K562 (cell line): ENCODE data around the gene PBXIP1. TPM values are rescaled to one million over a fixed set of nuclear protein-coding genes. Genes with fewer than 3 reads are reported as not detected.
A peak's percentile ranks its signal among the peaks of the same experiment; 100 is the strongest.

ENCODE experiments used
- ATAC-seq: fragments of 200-7000 bp; cut with Tn5 transposase; 3 replicates; pipeline ENCODE4 v1.9.1; 2020; ENCODE audit warnings: moderate library complexity
- BruUV-seq: library from RNA; stranded (reverse); fragments of 400-500 nt; replicated peaks from 2 replicates; lab custom pipeline; 2021; lab: Mats Ljungman, UMichigan
- CTCF ChIA-PET: fragments of 300-600 bp; formaldehyde crosslinking; extraction: SDS; loops from one replicate; lab custom pipeline; 2021; ENCODE audit warnings: low intra/inter-chr PET ratio; lab: Yijun Ruan, JAX
- POLR2A ChIA-PET: fragments of 300-600, 350-650 bp; sonication (Branson Sonifier 250); formaldehyde crosslinking; extraction: SDS; loops from one replicate; lab custom pipeline; 2021; ENCODE audit warnings: antibody characterized with exemption, inconsistent platforms; lab: Yijun Ruan, JAX
- DNase-seq, 4 experiments: peaks; one replicate each; pipeline versions ENCODE4 v3.0.0 to v3.0.0-alpha.2; 2011 to 2018; ENCODE audit warnings: low spot score in 3 of 4, mixed read lengths in 3 of 4; ENCODE audit errors: extremely low read depth in 1 of 4
- FAIRE-seq: peaks from 2 replicates; lab custom pipeline; 2011; peaks lifted over from hg19 to GRCh38; lab: Jason Lieb, UNC
- H2AFZ ChIP-seq: 2 replicates; pipeline ENCODE4 v1.6.0; 2011; ENCODE audit warnings: low read depth, low read length, control low read depth, inconsistent platforms
- H3K27ac ChIP-seq: fragments of 200-600 bp; 3 replicates; pipeline ENCODE4 v1.8.0; 2011; ENCODE audit warnings: low read depth, mild to moderate bottlenecking, control low read depth, inconsistent platforms, low read length, moderate library complexity, mixed read lengths; ENCODE audit errors: extremely low read depth
- H3K27me3 ChIP-seq, 2 experiments: fragments of 300-600 bp in 1 of 2; 2 replicates in 1 of 2; 3 replicates in 1 of 2; pipeline versions ENCODE4 v1.6.0 to v1.8.0; 2011; ENCODE audit warnings: inconsistent platforms in 2 of 2, low read length in 2 of 2, mild to moderate bottlenecking in 1 of 2, mixed read lengths in 1 of 2, moderate library complexity in 1 of 2; ENCODE audit not compliant: control insufficient read depth in 2 of 2, insufficient read depth in 2 of 2
- H3K36me3 ChIP-seq: fragments of 300-600 bp; 3 replicates; pipeline ENCODE4 v1.8.0; 2011; ENCODE audit warnings: mild to moderate bottlenecking, low read length, inconsistent platforms; ENCODE audit not compliant: control insufficient read depth, insufficient read depth
- H3K4me1 ChIP-seq, 2 experiments: fragments of 200-600 bp in 1 of 2; replicated peaks in 1 of 2; 2 replicates in 1 of 2; 3 replicates in 1 of 2; pipeline versions ENCODE4 v1.5.1 to v1.8.0; 2011; ENCODE audit warnings: inconsistent platforms in 2 of 2, low read length in 2 of 2, mild to moderate bottlenecking in 1 of 2, mixed read lengths in 1 of 2, moderate library complexity in 1 of 2; ENCODE audit not compliant: control insufficient read depth in 2 of 2, insufficient read depth in 2 of 2
- H3K4me2 ChIP-seq: 2 replicates; pipeline ENCODE4 v1.6.1; 2011; ENCODE audit warnings: low read length, control low read depth, inconsistent platforms, mixed read lengths; ENCODE audit not compliant: insufficient read depth
- H3K4me3 ChIP-seq: fragments of 200-600 bp; sonication (generic), shearing (Covaris generic); 2 replicates; pipeline ENCODE4 v1.5.1; 2016; ENCODE audit warnings: control low read depth, inconsistent platforms
- H3K79me2 ChIP-seq: fragments of 200-600 bp; 3 replicates; pipeline ENCODE4 v1.8.0; 2011; ENCODE audit warnings: low read length, inconsistent platforms; ENCODE audit not compliant: control insufficient read depth, insufficient read depth
- H3K9ac ChIP-seq, 2 experiments: 2 replicates each; pipeline versions ENCODE4 v1.6.0 to v1.6.1; 2011; ENCODE audit warnings: low read depth in 2 of 2, low read length in 2 of 2, control low read depth in 1 of 2, inconsistent platforms in 1 of 2, mild to moderate bottlenecking in 1 of 2, mixed read lengths in 1 of 2; ENCODE audit not compliant: insufficient read depth in 1 of 2
- H3K9me1 ChIP-seq: one replicate; pipeline ENCODE4 v1.6.0; 2011; ENCODE audit warnings: inconsistent platforms, mild to moderate bottlenecking, low read length, moderate library complexity; ENCODE audit not compliant: control insufficient read depth, insufficient read depth
- H3K9me3 ChIP-seq: replicated peaks from 2 replicates; pipeline ENCODE4 v1.5.1; 2011; ENCODE audit warnings: low read depth, low read length, inconsistent platforms; ENCODE audit not compliant: control insufficient read depth, insufficient read depth
- H4K20me1 ChIP-seq: replicated peaks from 2 replicates; pipeline ENCODE4 v1.6.1; 2011; ENCODE audit warnings: low read length, inconsistent platforms, mixed read lengths; ENCODE audit not compliant: control insufficient read depth, insufficient read depth
- CHD4 ChIP-seq: fragments of 200-600 bp; sonication (generic); IDR thresholded peaks from 3 replicates; pipeline ENCODE4 v1.6.1; 2012; ENCODE audit warnings: low read depth, mild to moderate bottlenecking, mixed read lengths, low read length, inconsistent platforms; ENCODE audit not compliant: insufficient read depth, insufficient replicate concordance, poor library complexity, severe bottlenecking
- CXXC5 ChIP-seq: fragments of 250-450 bp; sonication (Bioruptor Pico); IDR thresholded peaks from 2 replicates; pipeline ENCODE4 v1.8.0; 2022; ENCODE audit warnings: inconsistent platforms, mild to moderate bottlenecking, moderate library complexity
- E2F3 ChIP-seq: fragments of 250-450 bp; sonication (Bioruptor Pico); IDR thresholded peaks from 2 replicates; pipeline ENCODE4 v1.4.0; 2020; ENCODE audit warnings: mild to moderate bottlenecking
- IRF1 ChIP-seq: sonication (generic); formaldehyde crosslinking; IDR thresholded peaks from 2 replicates; pipeline ENCODE4 v1.8.0; 2022; ENCODE audit warnings: missing genetic modification reagents, mild to moderate bottlenecking, borderline replicate concordance
- JUND ChIP-seq, 2 experiments: IDR thresholded peaks; 2 replicates in 1 of 2; 3 replicates in 1 of 2; pipeline ENCODE4 v1.6.1; 2011; ENCODE audit warnings: borderline replicate concordance in 2 of 2, low read depth in 2 of 2, low read length in 2 of 2, improper control_type of control experiment in 1 of 2, missing biosample characterization in 1 of 2, missing genetic modification characterization in 1 of 2, missing genetic modification reagents in 1 of 2
- MEIS2 ChIP-seq: fragments of 450-650 bp; IDR thresholded peaks from 2 replicates; pipeline ENCODE4 v1.6.1; 2014; ENCODE audit warnings: mild to moderate bottlenecking; ENCODE audit not compliant: partially characterized antibody
- MTA2 ChIP-seq: fragments of 450-650 bp; IDR thresholded peaks from 2 replicates; pipeline ENCODE4 v1.6.1; 2016; ENCODE audit warnings: low read depth
- NR2C1 ChIP-seq, 2 experiments: fragments of 450-650 bp; IDR thresholded peaks; 2 replicates each; pipeline ENCODE4 v1.6.1; 2017; ENCODE audit warnings: mild to moderate bottlenecking in 2 of 2, antibody characterized with exemption in 1 of 2, inconsistent platforms in 1 of 2, missing compliant biosample characterization in 1 of 2, missing genetic modification characterization in 1 of 2
- POLR2G ChIP-seq: fragments of 200-400 bp; formaldehyde crosslinking; IDR thresholded peaks from 2 replicates; pipeline ENCODE4 v1.6.1; 2017; ENCODE audit warnings: low read depth, mild to moderate bottlenecking, antibody characterized with exemption, low read length, moderate library complexity
- RFX5 ChIP-seq: IDR thresholded peaks from 2 replicates; pipeline ENCODE4 v1.6.1; 2011; ENCODE audit warnings: low read depth, mild to moderate bottlenecking, improper control_type of control experiment, low read length
- TRIM24 ChIP-seq, 2 experiments: fragments of 450-650 bp; IDR thresholded peaks; 2 replicates each; pipeline ENCODE4 v1.6.1; 2016
- ZBTB9 ChIP-seq: fragments of 450-650 bp; formaldehyde crosslinking; IDR thresholded peaks from 2 replicates; pipeline ENCODE4 v1.4.0; 2020; ENCODE audit warnings: mild to moderate bottlenecking, moderate library complexity
- ZNF143 ChIP-seq: sonication (generic); formaldehyde crosslinking; IDR thresholded peaks from 2 replicates; pipeline ENCODE4 v1.9.0; 2022; ENCODE audit warnings: mild to moderate bottlenecking, missing genetic modification reagents
- ZNF184 ChIP-seq: sonication (generic); formaldehyde crosslinking; IDR thresholded peaks from 2 replicates; pipeline ENCODE4 v1.5.0; 2020; ENCODE audit warnings: missing genetic modification reagents
- ZNF197 ChIP-seq: fragments of 200-800 bp; sonication (Bioruptor generic); IDR thresholded peaks from 2 replicates; pipeline ENCODE4 v1.6.1; 2016; ENCODE audit warnings: low read depth, missing genetic modification characterization, missing compliant biosample characterization
- ZNF232 ChIP-seq: sonication (generic); formaldehyde crosslinking; IDR thresholded peaks from 2 replicates; pipeline ENCODE4 v1.8.0; 2022; ENCODE audit warnings: mild to moderate bottlenecking, missing genetic modification reagents
- WGBS: fragments of 100-300 bp; shearing (Covaris generic); methylation state at CpG from one replicate; pipeline ENCODE4 v1.1.6; 2016; ENCODE audit warnings: low coverage, mixed read lengths; ENCODE audit not compliant: insufficient coverage; ENCODE audit errors: missing lambda C conversion rate; 5-methylcytosine and 5-hydroxymethylcytosine counted together
- in situ Hi-C: fragments of 300-500 bp; cut with MboI; formaldehyde crosslinking; loops from 4 replicates; pipeline ENCODE4 v1.15.0; 2018; ENCODE audit warnings: inconsistent platforms, mixed read lengths
- intact Hi-C: fragments of 100-400 bp; cut with micrococcal nuclease; formaldehyde crosslinking; loops from 2 replicates; pipeline ENCODE4 v1.14.2; 2022
- polyA plus RNA-seq, 8 experiments: library from polyadenylated mRNA; depleted of rRNA in 4 of 8; stranded (reverse) in 5 of 8; unstranded in 3 of 8; fragments of >200 nt; fragmentation: Nextera tagmentation in 2 of 8; fragmentation: Illumina TruSeq in 1 of 8; extraction: Ambion mirVana in 2 of 8; extraction: Trizol in 1 of 8; gene quantifications; 2 replicates each; pipeline versions ENCODE4 v1.2.1 to v1.2.3, GENCODE V29; 2011 to 2014; ENCODE audit warnings: inconsistent platforms in 1 of 8, missing spikeins in 1 of 8
- total RNA-seq, 7 experiments: library from RNA; depleted of rRNA in 6 of 7; stranded (reverse); fragments of >200 nt in 6 of 7; fragmentation: Illumina TruSeq in 2 of 7; extraction: Trizol in 2 of 7; gene quantifications; 2 replicates each; pipeline versions ENCODE4 v1.2.1 to v1.2.3, GENCODE V29; 2011 to 2021; ENCODE audit warnings: low replicate concordance in 1 of 7

PBXIP1 gene
- total and polyA plus RNA-seq, 9 of the 15 experiments (the other 6 are each of a cell fraction or from before 2014, with no cell fraction given) = 0.13 to 8.3 (median 5.8) TPM

- no peak for TF ChIP-seq E2F3
- TF ChIP-seq ZNF184 = no peak
- TF ChIP-seq CXXC5 (CRISPR knock-in tag) = peak; percentile 49
- peak; percentile 52 for TF ChIP-seq MTA2
- TF ChIP-seq ZBTB9 (CRISPR knock-in tag) = peak; percentile 50; the same call in 1 of the 2 replicates
- peak; percentile 36 to 75; a peak in 3 of 4 replicates for TF ChIP-seq TRIM24 (IDR thresholded peaks at IDR 0.05)
- peak; percentile 20; the same call in 1 of the 2 replicates for TF ChIP-seq JUND (IDR thresholded peaks at IDR 0.05; ENCODE audit: borderline replicate concordance, low read depth, low read length)
- no peak; the same call in 2 of the 3 replicates for TF ChIP-seq JUND (tag; IDR thresholded peaks at IDR 0.05; ENCODE audit: borderline replicate concordance, low read depth, low read length)
Observed at GRCh38 chr1:155001675-155002463, 46.0 kb upstream of the PBXIP1 start (continued).

GRCh38 chr1:155001425-155001674, 45.5 kb upstream of the PBXIP1 start:
- Histone ChIP-seq H3K27ac (peak overlapping the region; percentile 97), H3K9ac (peak overlapping the region; percentile 89 to 96), H3K79me2 (peaks cover 45% of the 10 kb centered on the region), H3K36me3 (peaks cover 20% of the 10 kb centered on the region; the same call in 2 of the 3 replicates), H3K9me1 (no peaks in the 10 kb centered on the region), H3K9me3 (no peaks in the 10 kb centered on the region), H3K4me1 (peaks cover 32 to 65% of the 10 kb centered on the region in 2 experiments), H4K20me1 (peaks cover 3% of the 10 kb centered on the region; the same call in 1 of the 2 replicates), H3K27me3 (no peaks in the 10 kb centered on the region), H2AFZ (peak overlapping the region; percentile 54; the same call in 1 of the 2 replicates), H3K4me2 (peak overlapping the region; percentile 98), H3K4me3 (peak overlapping the region; percentile 71)
- POLR2A ChIA-PET = interaction anchor here (0.6 to 1.7 kb wide), 13 partner anchors 9 to 1435 kb away, joined by 3 to 8 read pairs (median 3); partner anchors contain the start of gene PBXIP1
- WGBS = 0% methylated on average over 9 of the region's 11 CpGs
- FAIRE-seq = no peak
- BruUV-seq = no TSS peak
- no peak for ATAC-seq
- no peak for DNase-seq
- CTCF ChIA-PET = interaction anchor here (1.3 to 1.6 kb wide), 2 partner anchors 16 to 40 kb away, joined by 6 read pairs; partner anchors contain the start of gene PYGO2
- intact Hi-C loops = loop anchor here (1.0 to 5.0 kb wide), 5 partner anchors 27 to 444 kb away; partner anchors contain the start of genes CKS1B, EFNA3, PYGO2 and UBE2Q1
- in situ Hi-C loops = no loop called here
- TF ChIP-seq CHD4 = peak; percentile 67
- TF ChIP-seq NR2C1 (IDR thresholded peaks at IDR 0.05) = no peak
- no peak for TF ChIP-seq NR2C1 (tag; IDR thresholded peaks at IDR 0.05)
- TF ChIP-seq RFX5 = no peak
- 0 out of 2 replicates have a peak, but pooled peaks have one; percentile 16 for TF ChIP-seq ZNF197 (CRISPR knock-in tag)
- no peak for TF ChIP-seq POLR2G
- no peak for TF ChIP-seq ZNF232 (CRISPR knock-in tag)
- 0 out of 2 replicates have a peak, but pooled peaks have one; percentile 15 for TF ChIP-seq IRF1 (CRISPR knock-in tag)
- no peak for TF ChIP-seq MEIS2
- TF ChIP-seq ZNF143 (CRISPR knock-in tag) = no peak
